Adrenal gland (tissue), 5 donors: ENCODE data around the gene CCDC169.

Source experiments
- CTCF ChIP-seq, 6 experiments: fragments of 450-650 bp in 4 of 6; fragments of 200-600 bp in 2 of 6; sonication (generic) in 1 of 6; IDR thresholded peaks; 1 replicate in 5 of 6; 2 replicates in 1 of 6; pipeline versions ENCODE4 v1.5.1 to v1.8.0; 2016 to 2021; ENCODE audit warnings: antibody characterized with exemption in 6 of 6, mild to moderate bottlenecking in 2 of 6, moderate library complexity in 1 of 6
- POLR2A ChIP-seq, 2 donors: fragments of 450-650 bp; IDR thresholded peaks; one replicate each; pipeline ENCODE4 v1.6.1; 2017; ENCODE audit warnings: antibody characterized with exemption in 2 of 2, mild to moderate bottlenecking in 2 of 2, moderate library complexity in 1 of 2
- donor health status: DM: no; HTN: no; CAD: no.

GRCh38 chr13:36325912-36326311, 28.3 kb upstream of the CCDC169 start:
- TF ChIP-seq CTCF (IDR thresholded peaks at IDR 0.05), result no peak
- TF ChIP-seq POLR2A (IDR thresholded peaks at IDR 0.05), result no peak
